Esophagus muscularis mucosa (tissue), 3 donors: Measurements from ENCODE around the gene TBC1D22A.

ENCODE experiments used
- CTCF ChIP-seq, 3 experiments: fragments of 200-600 bp in 2 of 3; fragments of 450-650 bp in 1 of 3; sonication (generic) in 2 of 3; IDR thresholded peaks; one replicate each; pipeline ENCODE4 v1.5.1; 2017 to 2019; ENCODE audit warnings: antibody characterized with exemption in 3 of 3, mild to moderate bottlenecking in 2 of 3, moderate library complexity in 1 of 3
- POLR2AphosphoS5 ChIP-seq, 2 donors: sonication (generic); formaldehyde crosslinking; IDR thresholded peaks; one replicate each; pipeline ENCODE4 v1.6.1; 2017; ENCODE audit warnings: antibody characterized with exemption in 2 of 2

- no peak for TF ChIP-seq POLR2AphosphoS5 (IDR thresholded peaks at IDR 0.05)
- no peak for TF ChIP-seq CTCF (IDR thresholded peaks at IDR 0.05)
Observed at GRCh38 chr22:47133061-47133969, 370.9 kb downstream of the TBC1D22A start.
